ENCODE results near the gene PLCZ1.

Gene PLCZ1

GRCh38 chr12:18737819-18738218 lies at the start of gene PLCZ1, which contains the start of gene CAPZA3:
TSS of gene PLCZ1 (minus strand) at chr12:18738012. CDS start at chr12:18737371, 641 bp downstream.
TSS of gene CAPZA3 (plus strand) at chr12:18738119. CDS start at chr12:18738269, 150 bp downstream.
- TF ChIP-seq YY1 (IDR thresholded peaks at IDR 0.05; ENCODE audit: low read depth), result no peak
- TF ChIP-seq MAX (IDR thresholded peaks at IDR 0.05), result no peak
- TF ChIP-seq EGR1 (IDR thresholded peaks at IDR 0.05), result no peak
- no peak for TF ChIP-seq TCF12 (IDR thresholded peaks at IDR 0.05; ENCODE audit: low read depth)
- no peak for TF ChIP-seq USF1 (IDR thresholded peaks at IDR 0.05)
- TF ChIP-seq CREB1 (IDR thresholded peaks at IDR 0.05; ENCODE audit: low read depth), result no peak
- no peak for TF ChIP-seq REST (IDR thresholded peaks at IDR 0.05; ENCODE audit: low read depth)
- no peak for TF ChIP-seq RAD21 (IDR thresholded peaks at IDR 0.05; ENCODE audit: low read depth)
- TF ChIP-seq TAF1 (IDR thresholded peaks at IDR 0.05; ENCODE audit: low read depth), result no peak
- TF ChIP-seq EP300 (IDR thresholded peaks at IDR 0.05; ENCODE audit: borderline replicate concordance), result no peak
- TF ChIP-seq NFIC (IDR thresholded peaks at IDR 0.05), result no peak
- no peak for TF ChIP-seq CEBPB (IDR thresholded peaks at IDR 0.05)

GRCh38 chr12:18782827-18783226 lies 45.0 kb upstream of the PLCZ1 start:
- no peak for TF ChIP-seq RAD21 (IDR thresholded peaks at IDR 0.05; ENCODE audit: low read depth)
- peak; percentile 73 for TF ChIP-seq REST (IDR thresholded peaks at IDR 0.05; ENCODE audit: low read depth)

GRCh38 chr12:18755341-18755740 lies 17.5 kb upstream of the PLCZ1 start:
- TF ChIP-seq RAD21 (IDR thresholded peaks at IDR 0.05; ENCODE audit: low read depth) (no peak), TEAD4 (IDR thresholded peaks at IDR 0.05) (no peak), ZBTB7A (IDR thresholded peaks at IDR 0.05; ENCODE audit: low read depth) (no peak), FOXM1 (IDR thresholded peaks at IDR 0.05; ENCODE audit: borderline replicate concordance, low read depth) (no peak), TCF12 (IDR thresholded peaks at IDR 0.05; ENCODE audit: low read depth) (no peak), EGR1 (IDR thresholded peaks at IDR 0.05) (no peak), CREB1 (IDR thresholded peaks at IDR 0.05; ENCODE audit: low read depth) (no peak), TAF1 (IDR thresholded peaks at IDR 0.05; ENCODE audit: low read depth) (no peak)

- no peak for TF ChIP-seq CEBPB (IDR thresholded peaks at IDR 0.05)
- TF ChIP-seq MAX (IDR thresholded peaks at IDR 0.05), result no peak
- no peak for TF ChIP-seq ZBTB7A (IDR thresholded peaks at IDR 0.05; ENCODE audit: low read depth)
- no peak for TF ChIP-seq YY1 (IDR thresholded peaks at IDR 0.05; ENCODE audit: low read depth)
- no peak for TF ChIP-seq CREB1 (IDR thresholded peaks at IDR 0.05; ENCODE audit: low read depth)
- TF ChIP-seq RAD21 (IDR thresholded peaks at IDR 0.05; ENCODE audit: low read depth), result no peak
- no peak for TF ChIP-seq EGR1 (IDR thresholded peaks at IDR 0.05)
- no peak for TF ChIP-seq TCF12 (IDR thresholded peaks at IDR 0.05; ENCODE audit: low read depth)
- no peak for TF ChIP-seq EP300 (IDR thresholded peaks at IDR 0.05; ENCODE audit: borderline replicate concordance)
- no peak for TF ChIP-seq NFIC (IDR thresholded peaks at IDR 0.05)
- no peak for TF ChIP-seq REST (IDR thresholded peaks at IDR 0.05; ENCODE audit: low read depth)
These were observed 16.4 kb upstream of the PLCZ1 start for GRCh38 chr12:18754124-18754707.

- no peak for TF ChIP-seq RAD21 (IDR thresholded peaks at IDR 0.05; ENCODE audit: low read depth)
These were observed 15.8 kb upstream of the PLCZ1 start for GRCh38 chr12:18753481-18754123.

Data from Ishikawa (cell line).